GM21423 (cell line): ENCODE measurements around the gene HOXD1.

Experiments used
- ATAC-seq: cut with Tn5 transposase; IDR thresholded peaks from one replicate; pipeline ENCODE4 v1.9.1; 2021; ENCODE audit warnings: mild to moderate bottlenecking, moderate library complexity; ENCODE audit not compliant: unreplicated experiment

Gene HOXD1

DNA sequence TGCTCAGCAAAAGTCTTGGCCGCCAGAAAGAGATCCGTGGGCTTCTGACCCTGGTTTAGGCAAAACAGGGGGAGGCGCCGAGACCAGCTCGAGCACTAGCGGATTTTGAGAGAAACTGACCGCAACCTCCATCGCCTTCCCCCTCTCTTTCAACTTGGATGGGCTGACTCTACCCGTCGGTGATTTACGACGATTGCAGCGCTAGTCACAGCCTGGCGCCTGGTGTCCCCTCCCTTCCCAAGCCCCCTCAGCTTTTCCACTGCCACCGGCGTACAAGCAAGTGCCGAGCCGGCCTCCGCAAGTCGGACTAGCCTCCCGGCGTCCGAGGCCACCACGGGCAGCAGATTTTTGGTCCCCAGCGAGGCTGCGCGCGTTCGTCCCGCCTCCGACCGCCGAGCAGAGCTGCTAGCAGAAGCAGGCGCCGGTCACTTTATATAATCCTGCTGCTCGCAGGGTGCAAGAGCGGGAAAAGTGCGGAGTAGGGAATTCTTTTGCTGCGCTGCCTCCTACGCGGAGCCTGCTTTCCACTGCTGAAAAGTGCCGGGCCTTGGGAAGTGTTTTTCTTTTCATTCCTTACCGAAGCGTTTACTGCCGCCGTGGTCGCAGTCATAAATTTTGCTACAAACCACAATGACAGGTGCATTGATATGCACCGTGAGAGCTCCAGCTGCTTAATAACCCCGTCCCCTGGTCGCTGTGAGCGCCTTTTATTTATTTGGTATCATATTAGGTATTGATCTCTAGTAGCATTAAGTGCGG lies 23.7 kb upstream of the HOXD1 start:
- ATAC-seq: no peak

DNA sequence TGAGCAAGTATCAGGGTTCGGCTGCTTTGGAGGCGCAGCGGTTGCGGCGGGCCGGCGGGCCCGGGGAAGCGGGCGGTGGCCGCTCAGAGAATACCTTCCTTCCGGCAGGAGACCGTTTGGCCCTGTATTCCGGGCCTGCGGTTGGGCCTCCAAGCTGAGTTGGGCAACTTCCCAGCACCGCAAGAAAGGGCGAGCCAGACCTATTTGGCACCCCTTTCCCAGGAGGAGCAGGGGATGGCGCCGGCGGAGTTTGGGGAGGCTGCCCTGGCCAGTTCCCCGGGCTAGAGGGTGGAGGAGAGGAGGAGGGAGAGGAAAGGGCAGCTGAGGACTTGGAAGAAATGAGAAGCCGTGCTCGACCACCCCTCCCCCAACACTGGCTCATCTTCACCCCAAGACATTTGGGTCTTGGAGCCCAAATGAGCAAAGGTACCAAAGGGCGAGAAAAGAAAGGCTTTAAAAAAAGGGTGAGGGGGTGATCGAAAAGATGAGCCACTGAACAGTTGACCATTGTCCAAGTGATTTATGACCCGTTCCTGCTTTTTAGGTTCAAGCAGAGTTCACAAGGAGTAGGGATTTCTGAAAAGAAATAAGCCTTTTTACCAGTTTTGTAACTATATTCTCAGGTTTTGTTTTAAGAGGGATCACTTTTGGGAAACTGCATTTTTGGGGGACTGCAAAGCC lies 23.0 kb upstream of the HOXD1 start:
- ATAC-seq: no peak

GRCh38 chr2:176166272-176166671 lies 22.2 kb upstream of the HOXD1 start:
- ATAC-seq: no peak

- ATAC-seq: no peak
These were observed 21.1 kb upstream of the HOXD1 start for GRCh38 chr2:176167398-176167797.

DNA sequence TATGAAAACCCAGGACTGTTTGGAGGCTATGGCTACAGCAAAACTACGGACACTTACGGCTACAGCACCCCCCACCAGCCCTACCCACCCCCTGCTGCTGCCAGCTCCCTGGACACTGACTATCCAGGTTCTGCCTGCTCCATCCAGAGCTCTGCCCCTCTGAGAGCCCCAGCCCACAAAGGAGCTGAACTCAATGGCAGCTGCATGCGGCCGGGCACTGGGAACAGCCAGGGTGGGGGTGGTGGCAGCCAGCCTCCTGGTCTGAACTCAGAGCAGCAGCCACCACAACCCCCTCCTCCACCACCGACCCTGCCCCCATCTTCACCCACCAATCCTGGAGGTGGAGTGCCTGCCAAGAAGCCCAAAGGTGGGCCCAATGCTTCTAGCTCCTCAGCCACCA lies 19.3 kb upstream of the HOXD1 start:
- ATAC-seq: no peak

GRCh38 chr2:176169711-176170110 lies 18.8 kb upstream of the HOXD1 start:
- no peak for ATAC-seq

DNA sequence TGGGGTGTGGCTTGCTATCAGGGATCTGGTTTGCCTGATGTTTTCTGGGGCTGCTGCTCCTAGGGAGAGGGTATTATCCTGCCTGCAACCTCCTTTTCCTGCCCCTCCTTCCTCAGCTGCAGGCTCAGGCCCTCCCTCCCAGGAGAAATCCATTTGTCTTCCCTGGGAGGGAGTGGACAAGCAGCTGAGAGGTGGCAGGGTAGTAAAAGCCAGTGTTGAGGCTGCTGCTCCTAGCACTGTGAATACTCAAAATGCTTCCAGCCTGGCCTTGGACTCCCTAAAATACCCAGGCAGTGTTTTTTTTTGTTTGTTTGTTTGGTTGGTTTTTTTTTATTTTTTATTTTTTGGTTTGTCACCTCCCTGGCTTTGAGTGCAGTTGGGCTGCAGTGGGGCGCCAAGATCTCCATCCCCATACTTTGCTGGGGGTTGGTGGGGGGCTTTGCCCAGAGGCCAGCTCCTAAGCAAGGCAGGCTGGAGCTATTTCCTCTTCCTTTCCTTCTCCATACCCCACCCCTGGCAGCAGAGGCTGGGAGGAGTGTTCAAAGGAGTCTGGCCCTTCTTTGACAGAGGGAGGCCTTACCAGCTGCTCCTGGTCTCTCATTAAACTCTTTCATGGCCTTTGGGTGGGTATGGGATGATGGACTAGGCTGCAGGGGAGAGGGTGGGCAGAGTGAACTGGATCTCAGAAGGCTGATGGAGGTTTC lies 17.7 kb upstream of the HOXD1 start:
- no peak for ATAC-seq

DNA sequence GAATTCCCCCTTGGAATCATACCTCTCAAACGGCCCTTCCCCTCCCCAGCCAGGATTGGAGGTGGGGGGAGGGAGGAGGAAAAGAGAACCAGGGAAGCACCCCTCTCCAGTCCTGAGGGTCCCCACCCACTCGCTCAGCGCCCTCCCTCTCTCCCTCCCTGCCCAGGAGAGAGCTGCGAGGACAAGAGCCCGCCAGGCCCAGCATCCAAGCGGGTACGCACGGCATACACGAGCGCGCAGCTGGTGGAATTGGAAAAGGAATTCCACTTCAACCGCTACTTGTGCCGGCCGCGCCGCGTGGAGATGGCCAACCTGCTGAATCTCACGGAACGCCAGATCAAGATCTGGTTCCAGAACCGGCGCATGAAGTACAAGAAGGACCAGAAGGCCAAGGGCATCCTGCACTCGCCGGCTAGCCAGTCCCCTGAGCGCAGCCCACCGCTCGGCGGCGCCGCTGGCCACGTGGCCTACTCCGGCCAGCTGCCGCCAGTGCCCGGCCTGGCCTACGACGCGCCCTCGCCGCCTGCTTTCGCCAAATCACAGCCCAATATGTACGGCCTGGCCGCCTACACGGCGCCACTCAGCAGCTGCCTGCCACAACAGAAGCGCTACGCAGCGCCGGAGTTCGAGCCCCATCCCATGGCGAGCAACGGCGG lies 17.0 kb upstream of the HOXD1 start:
- no peak for ATAC-seq

DNA sequence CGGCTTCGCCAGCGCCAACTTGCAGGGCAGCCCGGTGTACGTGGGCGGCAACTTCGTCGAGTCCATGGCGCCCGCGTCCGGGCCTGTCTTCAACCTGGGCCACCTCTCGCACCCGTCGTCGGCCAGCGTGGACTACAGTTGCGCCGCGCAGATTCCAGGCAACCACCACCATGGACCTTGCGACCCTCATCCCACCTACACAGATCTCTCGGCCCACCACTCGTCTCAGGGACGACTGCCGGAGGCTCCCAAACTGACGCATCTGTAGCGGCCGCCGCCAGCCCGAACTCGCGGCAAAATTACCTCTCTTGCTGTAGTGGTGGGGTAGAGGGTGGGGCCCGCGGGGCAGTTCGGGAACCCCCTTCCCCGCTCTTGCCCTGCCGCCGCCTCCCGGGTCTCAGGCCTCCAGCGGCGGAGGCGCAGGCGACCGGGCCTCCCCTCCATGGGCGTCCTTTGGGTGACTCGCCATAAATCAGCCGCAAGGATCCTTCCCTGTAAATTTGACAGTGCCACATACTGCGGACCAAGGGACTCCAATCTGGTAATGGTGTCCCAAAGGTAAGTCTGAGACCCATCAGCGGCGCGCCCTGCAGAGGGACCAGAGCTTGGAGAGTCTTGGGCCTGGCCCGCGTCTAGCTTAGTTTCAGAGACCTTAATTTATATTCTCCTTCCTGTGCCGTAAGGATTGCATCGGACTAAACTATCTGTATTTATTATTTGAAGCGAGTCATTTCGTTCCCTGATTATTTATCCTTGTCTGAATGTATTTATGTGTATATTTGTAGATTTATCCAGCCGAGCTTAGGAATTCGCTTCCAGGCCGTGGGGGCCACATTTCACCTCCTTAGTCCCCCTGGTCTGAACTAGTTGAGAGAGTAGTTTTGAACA lies 16.2 kb upstream of the HOXD1 start:
- ATAC-seq: no peak

GRCh38 chr2:176172895-176173566 lies 15.4 kb upstream of the HOXD1 start:
- no peak for ATAC-seq

DNA sequence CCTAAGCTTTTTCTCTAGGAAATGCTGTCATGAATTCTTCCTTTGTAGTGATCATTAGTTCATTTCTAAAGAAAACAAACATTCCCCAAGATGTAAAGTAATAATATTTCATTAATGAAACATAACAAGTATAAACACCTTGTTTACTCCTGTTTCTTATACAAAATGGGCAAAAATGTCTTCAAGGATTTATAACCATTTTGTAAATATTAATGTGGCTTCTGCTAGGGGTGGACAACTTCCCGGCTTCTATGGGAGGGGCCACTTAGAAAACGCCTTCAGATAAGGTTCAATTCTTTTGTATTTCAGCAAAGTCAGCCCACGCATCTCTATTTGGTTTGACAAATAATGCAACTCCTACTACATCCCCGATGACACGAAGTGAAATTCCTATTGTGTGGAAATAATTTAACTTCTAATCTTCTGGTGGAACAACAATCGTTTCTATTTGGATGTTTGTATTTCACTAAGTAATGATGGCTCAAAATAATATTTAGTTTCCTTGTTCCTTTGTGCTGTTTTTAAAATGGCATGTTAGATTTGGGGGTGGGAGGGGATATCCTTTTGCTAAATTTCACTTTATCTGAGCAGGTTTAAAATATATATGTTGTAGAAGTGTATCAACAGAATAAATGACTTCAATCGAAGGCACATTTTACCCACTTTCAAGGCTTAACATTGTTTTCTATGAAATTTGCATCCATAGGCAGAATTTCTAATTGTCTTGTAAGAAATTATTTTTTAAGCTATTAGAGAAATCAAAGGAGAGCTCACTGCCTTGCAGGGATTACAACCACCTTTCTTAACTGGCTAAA lies 14.7 kb upstream of the HOXD1 start:
- no peak for ATAC-seq

GRCh38 chr2:176174382-176174823 lies 14.1 kb upstream of the HOXD1 start:
- no peak for ATAC-seq

GRCh38 chr2:176174824-176175708 lies 13.4 kb upstream of the HOXD1 start:
- no peak for ATAC-seq

GRCh38 chr2:176175709-176176607 lies 12.5 kb upstream of the HOXD1 start:
- no peak for ATAC-seq

- no peak for ATAC-seq
These were observed 10.9 kb upstream of the HOXD1 start for GRCh38 chr2:176177580-176178037.

DNA sequence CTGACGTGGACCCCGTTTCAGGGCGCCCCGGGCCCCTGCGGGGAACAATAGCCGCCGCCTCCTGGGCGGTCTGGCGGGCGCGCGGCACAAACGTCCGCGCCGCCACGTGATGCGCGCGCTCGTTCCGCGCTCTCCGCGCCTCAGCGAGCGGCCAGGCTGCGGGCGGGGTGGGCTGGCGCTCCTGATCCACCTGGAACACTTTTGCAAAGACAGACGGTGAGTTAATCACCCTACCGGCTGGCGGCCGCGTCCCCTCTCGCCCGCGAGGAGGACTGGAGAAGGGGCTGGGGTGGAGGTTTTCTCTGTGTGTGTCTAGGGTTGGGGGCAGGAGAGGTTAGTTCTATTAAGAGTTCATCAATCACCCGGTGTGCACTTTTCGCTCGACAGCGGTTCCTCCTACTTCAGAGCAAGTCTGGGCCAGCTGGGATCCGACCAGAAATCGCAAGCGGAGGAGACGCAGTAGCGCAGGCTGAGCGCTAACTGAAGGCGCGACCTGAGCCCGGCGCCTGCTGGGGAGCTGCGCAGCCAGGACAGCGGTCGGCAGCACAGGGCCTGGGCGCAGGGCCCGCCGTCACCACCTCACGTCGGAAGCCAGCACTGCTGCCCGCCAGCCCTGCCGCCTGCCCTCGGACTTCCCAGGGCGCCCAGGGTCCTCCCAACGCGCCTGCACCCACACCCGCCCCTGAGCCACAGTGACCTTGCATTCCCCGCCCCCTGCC lies 10.3 kb upstream of the HOXD1 start:
- no peak for ATAC-seq
